ENCODE results near the gene MS4A4E.

DNA sequence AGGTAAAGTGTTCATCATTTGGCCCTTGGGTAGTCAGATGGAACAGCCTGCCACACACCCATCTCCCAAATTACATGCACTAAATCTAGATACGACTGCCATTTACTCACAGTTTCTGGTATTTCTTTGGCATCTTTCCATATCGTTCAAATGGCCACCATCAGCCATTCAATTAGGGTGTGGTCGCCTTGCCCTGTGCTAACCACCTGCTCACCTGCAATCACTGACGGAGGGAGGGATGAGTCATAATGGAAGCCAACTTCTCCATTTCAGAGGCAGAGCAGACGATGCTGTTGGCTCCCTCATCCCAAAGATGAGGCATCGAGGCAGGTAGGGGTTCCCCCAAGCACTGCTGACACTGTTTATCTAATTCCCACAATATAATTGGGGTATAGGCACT is 74.6 kb downstream of the MS4A4E start:
- TF ChIP-seq ARHGAP35 (CRISPR knock-in tag; IDR thresholded peaks at IDR 0.05; ENCODE audit: borderline replicate concordance) (no peak), POLR2AphosphoS5 (IDR thresholded peaks at IDR 0.05; ENCODE audit: low read depth, low read length) (no peak), MAZ (IDR thresholded peaks at IDR 0.05; ENCODE audit: borderline replicate concordance, low read depth, low read length) (no peak), MAZ (CRISPR knock-in tag; IDR thresholded peaks at IDR 0.05; ENCODE audit: low read depth) (no peak), EP300 (IDR thresholded peaks at IDR 0.05; ENCODE audit: low read depth in 2 of 2, low read length in 2 of 2) (no peak), EP300 (CRISPR knock-in tag; IDR thresholded peaks at IDR 0.05; ENCODE audit: borderline replicate concordance) (no peak), MED1 (CRISPR knock-in tag; IDR thresholded peaks at IDR 0.05) (no peak), ZNF260 (CRISPR knock-in tag; IDR thresholded peaks at IDR 0.05; ENCODE audit: borderline replicate concordance, low read depth) (no peak), MBNL3 (CRISPR knock-in tag; conservative IDR thresholded peaks at IDR 0.05) (no peak), ZNF292 (CRISPR knock-in tag; IDR thresholded peaks at IDR 0.05; ENCODE audit: borderline replicate concordance, low read depth) (no peak), ZNF256 (CRISPR knock-in tag; conservative IDR thresholded peaks at IDR 0.05) (no peak), NR3C1 (CRISPR knock-in tag; IDR thresholded peaks at IDR 0.05) (no peak)
- TF ChIP-seq, protein P1, sequence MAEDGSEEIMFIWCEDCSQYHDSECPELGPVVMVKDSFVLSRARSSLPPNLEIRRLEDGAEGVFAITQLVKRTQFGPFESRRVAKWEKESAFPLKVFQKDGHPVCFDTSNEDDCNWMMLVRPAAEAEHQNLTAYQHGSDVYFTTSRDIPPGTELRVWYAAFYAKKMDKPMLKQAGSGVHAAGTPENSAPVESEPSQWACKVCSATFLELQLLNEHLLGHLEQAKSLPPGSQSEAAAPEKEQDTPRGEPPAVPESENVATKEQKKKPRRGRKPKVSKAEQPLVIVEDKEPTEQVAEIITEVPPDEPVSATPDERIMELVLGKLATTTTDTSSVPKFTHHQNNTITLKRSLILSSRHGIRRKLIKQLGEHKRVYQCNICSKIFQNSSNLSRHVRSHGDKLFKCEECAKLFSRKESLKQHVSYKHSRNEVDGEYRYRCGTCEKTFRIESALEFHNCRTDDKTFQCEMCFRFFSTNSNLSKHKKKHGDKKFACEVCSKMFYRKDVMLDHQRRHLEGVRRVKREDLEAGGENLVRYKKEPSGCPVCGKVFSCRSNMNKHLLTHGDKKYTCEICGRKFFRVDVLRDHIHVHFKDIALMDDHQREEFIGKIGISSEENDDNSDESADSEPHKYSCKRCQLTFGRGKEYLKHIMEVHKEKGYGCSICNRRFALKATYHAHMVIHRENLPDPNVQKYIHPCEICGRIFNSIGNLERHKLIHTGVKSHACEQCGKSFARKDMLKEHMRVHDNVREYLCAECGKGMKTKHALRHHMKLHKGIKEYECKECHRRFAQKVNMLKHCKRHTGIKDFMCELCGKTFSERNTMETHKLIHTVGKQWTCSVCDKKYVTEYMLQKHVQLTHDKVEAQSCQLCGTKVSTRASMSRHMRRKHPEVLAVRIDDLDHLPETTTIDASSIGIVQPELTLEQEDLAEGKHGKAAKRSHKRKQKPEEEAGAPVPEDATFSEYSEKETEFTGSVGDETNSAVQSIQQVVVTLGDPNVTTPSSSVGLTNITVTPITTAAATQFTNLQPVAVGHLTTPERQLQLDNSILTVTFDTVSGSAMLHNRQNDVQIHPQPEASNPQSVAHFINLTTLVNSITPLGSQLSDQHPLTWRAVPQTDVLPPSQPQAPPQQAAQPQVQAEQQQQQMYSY (CRISPR knock-in tag; IDR thresholded peaks at IDR 0.05), result no peak
- TF ChIP-seq, protein P2, sequence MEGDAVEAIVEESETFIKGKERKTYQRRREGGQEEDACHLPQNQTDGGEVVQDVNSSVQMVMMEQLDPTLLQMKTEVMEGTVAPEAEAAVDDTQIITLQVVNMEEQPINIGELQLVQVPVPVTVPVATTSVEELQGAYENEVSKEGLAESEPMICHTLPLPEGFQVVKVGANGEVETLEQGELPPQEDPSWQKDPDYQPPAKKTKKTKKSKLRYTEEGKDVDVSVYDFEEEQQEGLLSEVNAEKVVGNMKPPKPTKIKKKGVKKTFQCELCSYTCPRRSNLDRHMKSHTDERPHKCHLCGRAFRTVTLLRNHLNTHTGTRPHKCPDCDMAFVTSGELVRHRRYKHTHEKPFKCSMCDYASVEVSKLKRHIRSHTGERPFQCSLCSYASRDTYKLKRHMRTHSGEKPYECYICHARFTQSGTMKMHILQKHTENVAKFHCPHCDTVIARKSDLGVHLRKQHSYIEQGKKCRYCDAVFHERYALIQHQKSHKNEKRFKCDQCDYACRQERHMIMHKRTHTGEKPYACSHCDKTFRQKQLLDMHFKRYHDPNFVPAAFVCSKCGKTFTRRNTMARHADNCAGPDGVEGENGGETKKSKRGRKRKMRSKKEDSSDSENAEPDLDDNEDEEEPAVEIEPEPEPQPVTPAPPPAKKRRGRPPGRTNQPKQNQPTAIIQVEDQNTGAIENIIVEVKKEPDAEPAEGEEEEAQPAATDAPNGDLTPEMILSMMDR (CRISPR knock-in tag; IDR thresholded peaks at IDR 0.05), result no peak

Data from HepG2 (cell line).